ENCODE data around the gene FOXD2.

The FOXD2 gene

GRCh38 chr1:47436304-47436978 lies 1.4 kb upstream of the FOXD2 start:
- H3K4me1 ChIP-seq (ENCODE audit: control insufficient read depth, insufficient read depth, low read length), result no peaks in the 10 kb centered on the region
- no peaks in the 10 kb centered on the region for H3K9me3 ChIP-seq (ENCODE audit: control insufficient read depth, insufficient read depth, low read depth, low read length)
- peak overlapping the region; percentile 80 for H3K4me3 ChIP-seq (ENCODE audit: low read depth, low read length)
- POLR2A ChIA-PET, result interaction anchor here (0.6 to 3.1 kb wide), 9 partner anchors 9 to 320 kb away, joined by 3 to 26 read pairs (median 4); partner anchors contain the start of gene STIL
- peaks cover 4 to 41% of the 10 kb centered on the region in 2 experiments; a peak in 1 of 3 replicates for H3K36me3 ChIP-seq (ENCODE audit: control insufficient read depth in 2 of 2, insufficient read depth in 1 of 2, low read length in 2 of 2)
- CTCF ChIA-PET, result interaction anchor here (0.6 to 9.7 kb wide), 48 partner anchors 12 to 317 kb away, joined by 3 to 120 read pairs (median 4); no protein-coding TSS in a partner anchor
- H3K27ac ChIP-seq (ENCODE audit: extremely low read depth, low read depth, low read length), result peak overlapping the region; percentile 98
- TF ChIP-seq, protein P1, sequence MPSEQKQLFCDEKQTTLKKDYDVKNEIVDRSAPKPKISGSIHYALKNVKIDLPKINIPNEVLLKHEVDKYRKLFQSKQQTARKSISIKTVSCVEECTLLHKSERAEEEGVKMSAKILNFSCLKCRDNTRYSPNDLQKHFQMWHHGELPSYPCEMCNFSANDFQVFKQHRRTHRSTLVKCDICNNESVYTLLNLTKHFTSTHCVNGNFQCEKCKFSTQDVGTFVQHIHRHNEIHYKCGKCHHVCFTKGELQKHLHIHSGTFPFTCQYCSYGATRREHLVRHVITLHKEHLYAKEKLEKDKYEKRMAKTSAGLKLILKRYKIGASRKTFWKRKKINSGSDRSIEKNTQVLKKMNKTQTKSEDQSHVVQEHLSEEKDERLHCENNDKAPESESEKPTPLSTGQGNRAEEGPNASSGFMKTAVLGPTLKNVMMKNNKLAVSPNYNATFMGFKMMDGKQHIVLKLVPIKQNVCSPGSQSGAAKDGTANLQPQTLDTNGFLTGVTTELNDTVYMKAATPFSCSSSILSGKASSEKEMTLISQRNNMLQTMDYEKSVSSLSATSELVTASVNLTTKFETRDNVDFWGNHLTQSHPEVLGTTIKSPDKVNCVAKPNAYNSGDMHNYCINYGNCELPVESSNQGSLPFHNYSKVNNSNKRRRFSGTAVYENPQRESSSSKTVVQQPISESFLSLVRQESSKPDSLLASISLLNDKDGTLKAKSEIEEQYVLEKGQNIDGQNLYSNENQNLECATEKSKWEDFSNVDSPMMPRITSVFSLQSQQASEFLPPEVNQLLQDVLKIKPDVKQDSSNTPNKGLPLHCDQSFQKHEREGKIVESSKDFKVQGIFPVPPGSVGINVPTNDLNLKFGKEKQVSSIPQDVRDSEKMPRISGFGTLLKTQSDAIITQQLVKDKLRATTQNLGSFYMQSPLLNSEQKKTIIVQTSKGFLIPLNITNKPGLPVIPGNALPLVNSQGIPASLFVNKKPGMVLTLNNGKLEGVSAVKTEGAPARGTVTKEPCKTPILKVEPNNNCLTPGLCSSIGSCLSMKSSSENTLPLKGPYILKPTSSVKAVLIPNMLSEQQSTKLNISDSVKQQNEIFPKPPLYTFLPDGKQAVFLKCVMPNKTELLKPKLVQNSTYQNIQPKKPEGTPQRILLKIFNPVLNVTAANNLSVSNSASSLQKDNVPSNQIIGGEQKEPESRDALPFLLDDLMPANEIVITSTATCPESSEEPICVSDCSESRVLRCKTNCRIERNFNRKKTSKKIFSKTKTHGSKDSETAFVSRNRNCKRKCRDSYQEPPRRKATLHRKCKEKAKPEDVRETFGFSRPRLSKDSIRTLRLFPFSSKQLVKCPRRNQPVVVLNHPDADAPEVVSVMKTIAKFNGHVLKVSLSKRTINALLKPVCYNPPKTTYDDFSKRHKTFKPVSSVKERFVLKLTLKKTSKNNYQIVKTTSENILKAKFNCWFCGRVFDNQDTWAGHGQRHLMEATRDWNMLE (tag by site-specific recombination; conservative IDR thresholded peaks at IDR 0.05; ENCODE audit: low read depth), result no peak
- no peak for TF ChIP-seq KLF1 (tag by site-specific recombination; IDR thresholded peaks at IDR 0.05)
- TF ChIP-seq ZNF148 (tag by site-specific recombination; IDR thresholded peaks at IDR 0.05; ENCODE audit: borderline replicate concordance), result no peak
- no peak for TF ChIP-seq ZNF530 (tag by site-specific recombination; IDR thresholded peaks at IDR 0.05; ENCODE audit: low read depth)
- TF ChIP-seq ZNF221 (tag by site-specific recombination; IDR thresholded peaks at IDR 0.05; ENCODE audit: borderline replicate concordance), result no peak
- TF ChIP-seq GLIS2 (tag by site-specific recombination; IDR thresholded peaks at IDR 0.05), result peak; percentile 97
- TF ChIP-seq, protein P2, sequence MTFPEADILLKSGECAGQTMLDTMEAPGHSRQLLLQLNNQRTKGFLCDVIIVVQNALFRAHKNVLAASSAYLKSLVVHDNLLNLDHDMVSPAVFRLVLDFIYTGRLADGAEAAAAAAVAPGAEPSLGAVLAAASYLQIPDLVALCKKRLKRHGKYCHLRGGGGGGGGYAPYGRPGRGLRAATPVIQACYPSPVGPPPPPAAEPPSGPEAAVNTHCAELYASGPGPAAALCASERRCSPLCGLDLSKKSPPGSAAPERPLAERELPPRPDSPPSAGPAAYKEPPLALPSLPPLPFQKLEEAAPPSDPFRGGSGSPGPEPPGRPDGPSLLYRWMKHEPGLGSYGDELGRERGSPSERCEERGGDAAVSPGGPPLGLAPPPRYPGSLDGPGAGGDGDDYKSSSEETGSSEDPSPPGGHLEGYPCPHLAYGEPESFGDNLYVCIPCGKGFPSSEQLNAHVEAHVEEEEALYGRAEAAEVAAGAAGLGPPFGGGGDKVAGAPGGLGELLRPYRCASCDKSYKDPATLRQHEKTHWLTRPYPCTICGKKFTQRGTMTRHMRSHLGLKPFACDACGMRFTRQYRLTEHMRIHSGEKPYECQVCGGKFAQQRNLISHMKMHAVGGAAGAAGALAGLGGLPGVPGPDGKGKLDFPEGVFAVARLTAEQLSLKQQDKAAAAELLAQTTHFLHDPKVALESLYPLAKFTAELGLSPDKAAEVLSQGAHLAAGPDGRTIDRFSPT (tag by site-specific recombination; IDR thresholded peaks at IDR 0.05), result peak; percentile 66; the same call in 1 of the 2 replicates
- no peak for TF ChIP-seq ZNF280D (tag by site-specific recombination; IDR thresholded peaks at IDR 0.05)
- no peak for TF ChIP-seq MEIS1 (CRISPR knock-in tag; IDR thresholded peaks at IDR 0.05; ENCODE audit: borderline replicate concordance)
- TF ChIP-seq, protein P3, sequence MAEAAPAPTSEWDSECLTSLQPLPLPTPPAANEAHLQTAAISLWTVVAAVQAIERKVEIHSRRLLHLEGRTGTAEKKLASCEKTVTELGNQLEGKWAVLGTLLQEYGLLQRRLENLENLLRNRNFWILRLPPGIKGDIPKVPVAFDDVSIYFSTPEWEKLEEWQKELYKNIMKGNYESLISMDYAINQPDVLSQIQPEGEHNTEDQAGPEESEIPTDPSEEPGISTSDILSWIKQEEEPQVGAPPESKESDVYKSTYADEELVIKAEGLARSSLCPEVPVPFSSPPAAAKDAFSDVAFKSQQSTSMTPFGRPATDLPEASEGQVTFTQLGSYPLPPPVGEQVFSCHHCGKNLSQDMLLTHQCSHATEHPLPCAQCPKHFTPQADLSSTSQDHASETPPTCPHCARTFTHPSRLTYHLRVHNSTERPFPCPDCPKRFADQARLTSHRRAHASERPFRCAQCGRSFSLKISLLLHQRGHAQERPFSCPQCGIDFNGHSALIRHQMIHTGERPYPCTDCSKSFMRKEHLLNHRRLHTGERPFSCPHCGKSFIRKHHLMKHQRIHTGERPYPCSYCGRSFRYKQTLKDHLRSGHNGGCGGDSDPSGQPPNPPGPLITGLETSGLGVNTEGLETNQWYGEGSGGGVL (tag by site-specific recombination; IDR thresholded peaks at IDR 0.05), result peak; percentile 61
- TF ChIP-seq KLF8 (tag by site-specific recombination; IDR thresholded peaks at IDR 0.05), result peak; percentile 46; the same call in 1 of the 2 replicates
- no peak for TF ChIP-seq ZNF366 (tag by site-specific recombination; conservative IDR thresholded peaks at IDR 0.05)
- peak; percentile 88 for TF ChIP-seq ZEB2 (tag by site-specific recombination; IDR thresholded peaks at IDR 0.05)
- no peak for TF ChIP-seq SCRT1 (tag by site-specific recombination; IDR thresholded peaks at IDR 0.05; ENCODE audit: borderline replicate concordance)
- TF ChIP-seq ZBTB17 (tag by site-specific recombination; IDR thresholded peaks at IDR 0.05), result peak; percentile 69; the same call in 1 of the 2 replicates
- peak; percentile 95 for TF ChIP-seq ZNF692 (tag by site-specific recombination; IDR thresholded peaks at IDR 0.05)
- no peak; the same call in 1 of the 2 replicates for TF ChIP-seq ZNF623 (tag by site-specific recombination; IDR thresholded peaks at IDR 0.05)
- TF ChIP-seq, protein P4, sequence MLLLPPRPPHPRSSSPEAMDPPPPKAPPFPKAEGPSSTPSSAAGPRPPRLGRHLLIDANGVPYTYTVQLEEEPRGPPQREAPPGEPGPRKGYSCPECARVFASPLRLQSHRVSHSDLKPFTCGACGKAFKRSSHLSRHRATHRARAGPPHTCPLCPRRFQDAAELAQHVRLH (tag by site-specific recombination; IDR thresholded peaks at IDR 0.05), result no peak
- peak; percentile 66; the same call in 1 of the 2 replicates for TF ChIP-seq ZNF660 (tag by site-specific recombination; IDR thresholded peaks at IDR 0.05)
